Chondrocyte (in vitro differentiated cells): Measurements from ENCODE around the gene PARD6G. TPM values are rescaled to one million over a fixed set of nuclear protein-coding genes. Genes with fewer than 3 reads are reported as not detected.

Source experiments
- DNase-seq: peaks from one replicate; pipeline ENCODE4 v3.0.0; 2021; ENCODE audit warnings: mixed read lengths, low spot score
- H3K27ac Mint-ChIP-seq: one replicate; pipeline ENCODE4 v1.8.0; 2021; ENCODE audit warnings: mild to moderate bottlenecking, moderate library complexity, mixed read lengths; ENCODE audit not compliant: unreplicated experiment
- H3K27me3 Mint-ChIP-seq: 2 replicates; pipeline ENCODE4 v1.8.0; 2021; ENCODE audit warnings: low read depth, mixed read lengths
- H3K36me3 Mint-ChIP-seq: 2 replicates; pipeline ENCODE4 v1.8.0; 2021; ENCODE audit warnings: low read depth, mixed read lengths
- H3K4me1 Mint-ChIP-seq: 2 replicates; pipeline ENCODE4 v1.8.0; 2021; ENCODE audit warnings: low read depth, mild to moderate bottlenecking, mixed read lengths
- H3K4me3 Mint-ChIP-seq: one replicate; pipeline ENCODE4 v1.8.0; 2021; ENCODE audit warnings: mild to moderate bottlenecking, moderate library complexity, mixed read lengths; ENCODE audit not compliant: unreplicated experiment
- H3K9me3 Mint-ChIP-seq: 2 replicates; pipeline ENCODE4 v1.8.0; 2021; ENCODE audit warnings: low read depth, mixed read lengths
- total RNA-seq: library from RNA; stranded (reverse); gene quantifications from 3 replicates; pipeline ENCODE4 v1.2.1, GENCODE V29; 2021
- TF ChIP-seq, protein P1 (sequence below): fragments of 200-600 bp; sonication (generic); IDR thresholded peaks from 2 replicates; pipeline ENCODE4 v1.5.0; 2021; ENCODE audit warnings: antibody characterized with exemption, mild to moderate bottlenecking, moderate library complexity

PARD6G gene
- total RNA-seq, 1 donor from 2014 or later, result 17.7 TPM

DNA sequence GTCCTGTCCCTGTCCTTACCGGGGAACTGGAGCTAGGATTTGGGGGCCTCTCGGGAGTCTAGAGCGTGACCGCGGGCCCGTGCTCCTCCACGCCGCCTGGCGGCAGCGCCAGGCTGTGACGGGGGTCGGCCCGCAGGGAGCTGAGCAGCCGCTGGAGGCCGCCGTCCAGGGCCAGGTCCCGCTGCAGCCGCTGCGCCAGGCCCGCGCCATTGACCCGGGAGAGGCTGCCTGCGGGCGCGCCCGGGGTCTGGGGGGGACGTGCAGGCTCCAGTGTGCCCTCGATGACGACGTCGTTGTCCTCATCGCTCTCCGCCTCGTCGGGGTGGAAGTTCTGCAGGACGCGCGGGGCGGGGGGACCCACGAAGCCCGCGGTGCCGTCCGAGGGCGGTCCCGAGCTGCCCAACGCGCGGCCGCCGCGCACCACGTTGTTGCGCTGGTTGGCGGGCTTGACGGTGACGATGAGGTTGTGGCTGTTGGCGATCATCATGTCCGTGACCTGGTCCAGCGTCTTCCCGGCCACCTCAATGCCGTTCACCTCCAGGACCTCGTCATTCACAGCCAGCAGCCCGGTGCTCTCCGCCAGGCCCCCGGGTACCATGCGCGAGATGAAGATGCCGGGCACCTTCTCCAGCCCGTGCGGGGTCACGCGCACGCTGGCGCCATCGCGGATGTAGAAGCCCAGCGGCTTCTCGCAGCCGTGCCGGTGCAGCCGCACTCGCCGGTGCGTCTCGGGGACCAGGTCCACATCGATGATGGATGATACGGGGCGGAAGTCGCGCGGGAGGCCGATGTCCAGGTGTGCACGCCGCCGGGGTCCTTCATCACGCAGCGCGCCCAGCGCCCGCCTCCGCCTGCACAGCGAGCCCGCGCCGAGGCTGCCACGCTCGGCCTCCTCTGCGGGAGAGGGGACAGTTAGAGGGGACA lies 87.3 kb downstream of the PARD6G start:
- Mint-ChIP-seq H3K27me3 (no peaks in the 10 kb centered on the region), H3K4me1 (no peaks in the 10 kb centered on the region), H3K9me3 (peaks cover 9% of the 10 kb centered on the region), H3K4me3 (no peak overlapping the region), H3K27ac (no peak overlapping the region), H3K36me3 (peaks cover 15% of the 10 kb centered on the region)
- TF ChIP-seq, protein P1, sequence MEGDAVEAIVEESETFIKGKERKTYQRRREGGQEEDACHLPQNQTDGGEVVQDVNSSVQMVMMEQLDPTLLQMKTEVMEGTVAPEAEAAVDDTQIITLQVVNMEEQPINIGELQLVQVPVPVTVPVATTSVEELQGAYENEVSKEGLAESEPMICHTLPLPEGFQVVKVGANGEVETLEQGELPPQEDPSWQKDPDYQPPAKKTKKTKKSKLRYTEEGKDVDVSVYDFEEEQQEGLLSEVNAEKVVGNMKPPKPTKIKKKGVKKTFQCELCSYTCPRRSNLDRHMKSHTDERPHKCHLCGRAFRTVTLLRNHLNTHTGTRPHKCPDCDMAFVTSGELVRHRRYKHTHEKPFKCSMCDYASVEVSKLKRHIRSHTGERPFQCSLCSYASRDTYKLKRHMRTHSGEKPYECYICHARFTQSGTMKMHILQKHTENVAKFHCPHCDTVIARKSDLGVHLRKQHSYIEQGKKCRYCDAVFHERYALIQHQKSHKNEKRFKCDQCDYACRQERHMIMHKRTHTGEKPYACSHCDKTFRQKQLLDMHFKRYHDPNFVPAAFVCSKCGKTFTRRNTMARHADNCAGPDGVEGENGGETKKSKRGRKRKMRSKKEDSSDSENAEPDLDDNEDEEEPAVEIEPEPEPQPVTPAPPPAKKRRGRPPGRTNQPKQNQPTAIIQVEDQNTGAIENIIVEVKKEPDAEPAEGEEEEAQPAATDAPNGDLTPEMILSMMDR, result no peak
- DNase-seq, result no peak

DNA sequence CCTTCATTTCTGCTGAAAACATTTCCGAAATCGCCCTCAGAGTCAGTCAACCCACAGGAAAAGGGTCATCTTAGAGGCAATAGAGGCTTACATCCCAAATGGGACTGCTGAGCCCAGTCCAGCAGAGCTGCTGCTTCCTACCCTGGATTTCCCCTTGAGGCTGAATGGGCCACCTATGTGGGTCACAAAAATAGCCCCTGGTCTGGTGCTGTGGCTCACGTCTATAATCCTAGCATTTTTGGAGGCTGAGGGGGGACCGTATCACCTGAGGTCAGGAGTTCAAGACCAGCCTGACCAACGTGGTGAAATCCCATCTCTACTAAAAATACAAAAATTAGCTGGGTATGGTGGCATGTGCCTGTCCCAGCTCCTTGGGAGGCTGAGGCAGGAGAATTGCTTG lies 88.9 kb downstream of the PARD6G start:
- Mint-ChIP-seq H3K4me3 (no peak overlapping the region), H3K27ac (no peak overlapping the region), H3K36me3 (peaks cover 5% of the 10 kb centered on the region), H3K27me3 (no peaks in the 10 kb centered on the region), H3K9me3 (no peaks in the 10 kb centered on the region), H3K4me1 (no peaks in the 10 kb centered on the region)
- DNase-seq, result no peak
- TF ChIP-seq, protein P1, result no peak

GRCh38 chr18:80157708-80158343 lies 89.5 kb downstream of the PARD6G start:
- Mint-ChIP-seq H3K27me3 (no peaks in the 10 kb centered on the region), H3K36me3 (peaks cover 4% of the 10 kb centered on the region), H3K4me1 (no peaks in the 10 kb centered on the region), H3K9me3 (no peaks in the 10 kb centered on the region), H3K27ac (no peak overlapping the region), H3K4me3 (no peak overlapping the region)
- no peak for DNase-seq
- TF ChIP-seq, protein P1, result peak; percentile 99

DNA sequence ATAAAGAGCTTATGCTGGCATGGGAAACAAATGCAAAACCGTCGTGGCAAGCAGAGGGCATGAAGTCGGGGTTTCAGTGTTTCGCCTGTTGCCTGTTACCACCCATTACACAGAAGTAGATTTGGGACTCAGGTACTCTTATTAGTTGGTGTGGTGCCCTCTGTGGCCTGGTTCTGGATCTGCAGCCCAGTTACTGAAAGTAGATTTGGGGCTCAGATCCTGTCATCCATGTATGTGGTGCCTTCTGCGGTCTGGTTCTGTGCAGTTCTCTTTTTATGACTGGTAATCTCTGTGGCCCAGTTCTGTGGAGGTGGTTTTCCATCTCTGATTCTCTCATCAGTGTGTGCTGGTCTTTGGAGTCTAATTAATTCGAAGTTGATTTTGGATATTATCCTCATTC lies 93.0 kb downstream of the PARD6G start:
- TF ChIP-seq, protein P1, result peak; percentile 69
- DNase-seq, result no peak
- Mint-ChIP-seq H3K27ac (no peak overlapping the region), H3K4me3 (no peak overlapping the region), H3K27me3 (no peaks in the 10 kb centered on the region), H3K4me1 (no peaks in the 10 kb centered on the region), H3K9me3 (no peaks in the 10 kb centered on the region), H3K36me3 (peaks cover 2% of the 10 kb centered on the region)

GRCh38 chr18:80149667-80150066 lies 97.6 kb downstream of the PARD6G start:
- no peak overlapping the region for H3K4me3 Mint-ChIP-seq
- peaks cover 5% of the 10 kb centered on the region for H3K4me1 Mint-ChIP-seq

More at GRCh38 chr18:80149667-80150066, 97.6 kb downstream of the PARD6G start:
- TF ChIP-seq, protein P1, result no peak
- H3K27ac Mint-ChIP-seq, result no peak overlapping the region
- H3K36me3 Mint-ChIP-seq, result peaks cover 6% of the 10 kb centered on the region
- H3K27me3 Mint-ChIP-seq, result no peaks in the 10 kb centered on the region
- no peak for DNase-seq
- H3K9me3 Mint-ChIP-seq, result no peaks in the 10 kb centered on the region
